Measurements from ENCODE around the gene RASA3.

DNA sequence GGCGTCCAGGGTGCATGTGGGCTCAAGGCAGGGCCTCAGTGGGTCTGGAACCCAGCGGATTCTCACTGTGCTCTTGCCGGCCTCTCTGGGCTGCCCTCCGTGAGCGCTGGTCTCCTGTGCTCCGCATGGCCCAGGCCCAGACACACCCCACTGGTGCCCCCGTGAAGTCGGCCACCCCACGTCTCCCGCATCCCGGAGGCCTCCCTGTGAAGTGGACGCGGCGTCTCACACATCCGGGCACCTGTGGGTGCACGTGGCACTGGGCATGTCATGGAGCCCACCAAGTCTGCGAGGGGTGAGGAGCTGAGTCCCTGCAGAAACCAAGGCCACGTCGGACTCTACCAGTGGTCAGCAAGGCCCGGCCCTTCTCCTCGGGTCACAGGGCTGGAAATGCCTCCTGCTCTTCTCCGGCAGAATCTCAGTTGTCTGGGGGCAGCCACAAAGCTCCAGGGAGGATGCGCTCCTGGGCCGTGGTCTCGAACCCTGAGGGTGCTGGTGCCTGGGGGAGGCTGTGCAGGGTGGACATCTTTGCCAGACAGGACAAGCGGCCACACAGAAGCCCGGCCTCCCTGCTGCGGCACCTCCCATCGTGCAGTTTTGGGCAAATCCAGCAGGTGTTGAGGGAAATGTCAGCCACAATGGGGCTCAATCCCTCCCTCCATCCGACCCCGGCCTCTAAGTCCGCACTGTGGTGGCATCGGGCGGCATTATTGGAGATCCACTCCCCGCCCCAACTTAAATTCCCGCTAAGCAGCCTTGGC, 160.8 kb downstream of the RASA3 start:
- TF ChIP-seq, protein P1, sequence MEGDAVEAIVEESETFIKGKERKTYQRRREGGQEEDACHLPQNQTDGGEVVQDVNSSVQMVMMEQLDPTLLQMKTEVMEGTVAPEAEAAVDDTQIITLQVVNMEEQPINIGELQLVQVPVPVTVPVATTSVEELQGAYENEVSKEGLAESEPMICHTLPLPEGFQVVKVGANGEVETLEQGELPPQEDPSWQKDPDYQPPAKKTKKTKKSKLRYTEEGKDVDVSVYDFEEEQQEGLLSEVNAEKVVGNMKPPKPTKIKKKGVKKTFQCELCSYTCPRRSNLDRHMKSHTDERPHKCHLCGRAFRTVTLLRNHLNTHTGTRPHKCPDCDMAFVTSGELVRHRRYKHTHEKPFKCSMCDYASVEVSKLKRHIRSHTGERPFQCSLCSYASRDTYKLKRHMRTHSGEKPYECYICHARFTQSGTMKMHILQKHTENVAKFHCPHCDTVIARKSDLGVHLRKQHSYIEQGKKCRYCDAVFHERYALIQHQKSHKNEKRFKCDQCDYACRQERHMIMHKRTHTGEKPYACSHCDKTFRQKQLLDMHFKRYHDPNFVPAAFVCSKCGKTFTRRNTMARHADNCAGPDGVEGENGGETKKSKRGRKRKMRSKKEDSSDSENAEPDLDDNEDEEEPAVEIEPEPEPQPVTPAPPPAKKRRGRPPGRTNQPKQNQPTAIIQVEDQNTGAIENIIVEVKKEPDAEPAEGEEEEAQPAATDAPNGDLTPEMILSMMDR (IDR thresholded peaks at IDR 0.05 in 2 of 3, conservative IDR thresholded peaks at IDR 0.05 in 1 of 3; ENCODE audit: borderline replicate concordance in 1 of 3, insufficient read depth in 1 of 3, low read depth in 2 of 3, low read length in 2 of 3): no peak
- TF ChIP-seq EZH2phosphoT487 (IDR thresholded peaks at IDR 0.05; ENCODE audit: borderline replicate concordance) (no peak), POLR2A (IDR thresholded peaks at IDR 0.05; ENCODE audit: borderline replicate concordance, extremely low read depth, insufficient read depth, insufficient read length) (no peak), TCF7L2 (IDR thresholded peaks at IDR 0.05; ENCODE audit: borderline replicate concordance, extremely low read depth, insufficient read depth, insufficient read length) (no peak), YY1 (IDR thresholded peaks at IDR 0.05; ENCODE audit: extremely low read depth, insufficient replicate concordance, low read depth, low read length) (no peak), CEBPB (IDR thresholded peaks at IDR 0.05; ENCODE audit: low read depth) (no peak)

All from HCT116 (cell line).